NCI-H1417 (cell line): ENCODE measurements around the gene RARB.

Experiments
- DNase-seq, 3 experiments: peaks; one replicate each; lab custom pipeline; 2025; lab: John Stamatoyannopoulos, UW

RARB gene

GRCh38 chr3:25508433-25508832, 80.4 kb downstream of the RARB start:
- DNase-seq: no peak

- DNase-seq: no peak
Observed at GRCh38 chr3:25508901-25509300, 80.8 kb downstream of the RARB start.

GRCh38 chr3:25510797-25511196, 82.7 kb downstream of the RARB start:
- DNase-seq: no peak

- no peak for DNase-seq
Observed at GRCh38 chr3:25511972-25512721, 84.1 kb downstream of the RARB start.

- DNase-seq: peak in 2 of 3 experiments; percentile 22 to 42
Observed at GRCh38 chr3:25513642-25514266, 85.7 kb downstream of the RARB start.

- DNase-seq: no peak
Observed at GRCh38 chr3:25515171-25515570, 87.1 kb downstream of the RARB start.

- no peak for DNase-seq
Observed at GRCh38 chr3:25520926-25521559, 93.0 kb downstream of the RARB start.

GRCh38 chr3:25527336-25527735, 99.3 kb downstream of the RARB start:
- DNase-seq: no peak

- no peak for DNase-seq
Observed at GRCh38 chr3:25527801-25528200, 99.7 kb downstream of the RARB start.

GRCh38 chr3:25531971-25532370, 103.9 kb downstream of the RARB start:
- no peak for DNase-seq

- DNase-seq: peak in 1 of 3 experiments; percentile 2
Observed at GRCh38 chr3:25532431-25533162, 104.5 kb downstream of the RARB start.

- DNase-seq: no peak
Observed at GRCh38 chr3:25533399-25533798, 105.3 kb downstream of the RARB start.

- DNase-seq: no peak
Observed at GRCh38 chr3:25534007-25534406, 105.9 kb downstream of the RARB start.

GRCh38 chr3:25536521-25537391, 108.7 kb downstream of the RARB start:
- no peak for DNase-seq

- DNase-seq: no peak
Observed at GRCh38 chr3:25537516-25537915, 109.5 kb downstream of the RARB start.

- DNase-seq: peak in 1 of 3 experiments; percentile 1
Observed at GRCh38 chr3:25540273-25540672, 112.2 kb downstream of the RARB start.

- DNase-seq: peak in 2 of 3 experiments; percentile 13 to 66
Observed at GRCh38 chr3:25542492-25543039, 114.5 kb downstream of the RARB start.

GRCh38 chr3:25547103-25547502, 119.0 kb downstream of the RARB start:
- DNase-seq: no peak

- DNase-seq: peak in 2 of 3 experiments; percentile 2 to 36
Observed at GRCh38 chr3:25547943-25548674, 120.0 kb downstream of the RARB start.

GRCh38 chr3:25548836-25549235, 120.8 kb downstream of the RARB start:
- no peak for DNase-seq
